Stimulated activated CD8-positive, alpha-beta memory T cell treated with anti-CD3 and anti-CD28 coated beads, Interleukin-7, amount 100 ng/mL, for 48 hours (primary cell): ENCODE data around the gene CD52.

ENCODE experiments used
- DNase-seq, 2 donors: peaks; one replicate each; pipeline ENCODE4 v3.0.0-alpha.2; 2020; ENCODE audit warnings: low read depth in 1 of 2; ENCODE audit errors: extremely low read depth in 1 of 2

The CD52 gene

GRCh38 chr1:26352338-26352679, 34.6 kb downstream of the CD52 start:
- no peak for DNase-seq

GRCh38 chr1:26353210-26353859, 35.6 kb downstream of the CD52 start:
- no peak for DNase-seq

- no peak for DNase-seq
Observed at GRCh38 chr1:26353976-26354820, 36.4 kb downstream of the CD52 start, which contains the start of gene CRYBG2. Gene CRYBG2 (minus strand): TSS chr1:26354130. CDS start chr1:26346657, 7,473 bp downstream.

- DNase-seq, result no peak
Observed at GRCh38 chr1:26354972-26355371, 37.2 kb downstream of the CD52 start.

GRCh38 chr1:26356106-26356505, 38.3 kb downstream of the CD52 start:
- no peak for DNase-seq

GRCh38 chr1:26357121-26357602, 39.4 kb downstream of the CD52 start:
- no peak for DNase-seq

- peak in 1 of 2 donors; percentile 67 for DNase-seq
Observed at GRCh38 chr1:26358411-26359384, 40.9 kb downstream of the CD52 start.

- DNase-seq, result peak in 1 of 2 donors; percentile 31
Observed at GRCh38 chr1:26359981-26360806, 42.4 kb downstream of the CD52 start.

GRCh38 chr1:26360807-26361604, 43.2 kb downstream of the CD52 start:
- no peak for DNase-seq

- DNase-seq, result no peak
Observed at GRCh38 chr1:26361605-26362122, 43.9 kb downstream of the CD52 start.

- DNase-seq, result no peak
Observed at GRCh38 chr1:26362331-26362730, 44.6 kb downstream of the CD52 start.

GRCh38 chr1:26363549-26364448, 46.0 kb downstream of the CD52 start:
- peak; percentile 62 to 72 for DNase-seq

GRCh38 chr1:26364956-26365355, 47.2 kb downstream of the CD52 start:
- DNase-seq, result no peak

- no peak for DNase-seq
Observed at GRCh38 chr1:26367441-26367840, 49.7 kb downstream of the CD52 start.

- DNase-seq, result no peak
Observed at GRCh38 chr1:26368006-26368405, 50.2 kb downstream of the CD52 start.

- DNase-seq, result no peak
Observed at GRCh38 chr1:26368486-26368885, 50.7 kb downstream of the CD52 start.
